Measurements from ENCODE around the gene MRPL43. TPM values are rescaled to one million over a fixed set of nuclear protein-coding genes. Genes with fewer than 3 reads are reported as not detected.
A peak's percentile ranks its signal among the peaks of the same experiment; 100 is the strongest.

MRPL43 gene
- total RNA-seq, 2 donors from 2014 or later: 68.9 to 72.8 TPM

GRCh38 chr10:100982916-100983830 is 4.1 kb downstream of the MRPL43 start:
- 93 to 94% methylated on average over 15 to 24 of the region's 24 CpGs for WGBS, 2 experiments (ENCODE audit: insufficient coverage in 1 of 2, insufficient read length in 1 of 2)
- Mint-ChIP-seq H3K27me3 (ENCODE audit: insufficient read depth) (no peaks in the 10 kb centered on the region), H3K27ac (no peak overlapping the region), H3K36me3 (ENCODE audit: low read depth) (peaks cover 40% of the 10 kb centered on the region), H3K4me1 (peaks cover 9% of the 10 kb centered on the region), H3K4me3 (no peak overlapping the region), H3K9me3 (no peaks in the 10 kb centered on the region)
- H3K4me3 ChIP-seq (ENCODE audit: low read length): no peak overlapping the region
- H3K27me3 ChIP-seq (ENCODE audit: control insufficient read depth, insufficient read depth, low read length, poor library complexity, severe bottlenecking): no peaks in the 10 kb centered on the region
- H3K27ac ChIP-seq (ENCODE audit: low read depth, low read length): no peak overlapping the region
- peak; percentile 39 for DNase-seq
- H3K9ac ChIP-seq (ENCODE audit: extremely low read depth, low read length, poor library complexity, severe bottlenecking): no peak overlapping the region
- H3K36me3 ChIP-seq (ENCODE audit: control insufficient read depth, insufficient read depth, low read length): peaks cover 39% of the 10 kb centered on the region
- H3K9me3 ChIP-seq (ENCODE audit: control insufficient read depth, low read length): no peaks in the 10 kb centered on the region
- no peaks in the 10 kb centered on the region for H3K4me1 ChIP-seq (ENCODE audit: control insufficient read depth, insufficient read depth, low read length)
- no peak for TF ChIP-seq CTCF (conservative IDR thresholded peaks at IDR 0.05)

GRCh38 chr10:100981178-100981772 is 6.0 kb downstream of the MRPL43 start:
- TF ChIP-seq CTCF (conservative IDR thresholded peaks at IDR 0.05): no peak
- no peaks in the 10 kb centered on the region for H3K27me3 ChIP-seq (ENCODE audit: control insufficient read depth, insufficient read depth, low read length, poor library complexity, severe bottlenecking)
- no peak overlapping the region for H3K4me3 Mint-ChIP-seq
- H3K36me3 Mint-ChIP-seq (ENCODE audit: low read depth): peaks cover 47% of the 10 kb centered on the region
- peaks cover 1% of the 10 kb centered on the region for H3K4me1 Mint-ChIP-seq
- no peaks in the 10 kb centered on the region for H3K27me3 Mint-ChIP-seq (ENCODE audit: insufficient read depth)
- no peaks in the 10 kb centered on the region for H3K9me3 ChIP-seq (ENCODE audit: control insufficient read depth, low read length)
- H3K4me1 ChIP-seq (ENCODE audit: control insufficient read depth, insufficient read depth, low read length): no peaks in the 10 kb centered on the region
- 83 to 88% methylated on average over 5 of the region's 5 CpGs for WGBS, 2 experiments (ENCODE audit: insufficient coverage in 1 of 2, insufficient read length in 1 of 2)
- H3K4me3 ChIP-seq (ENCODE audit: low read length): no peak overlapping the region
- H3K27ac Mint-ChIP-seq: no peak overlapping the region
- H3K9ac ChIP-seq (ENCODE audit: extremely low read depth, low read length, poor library complexity, severe bottlenecking): no peak overlapping the region
- no peak for DNase-seq
- peaks cover 41% of the 10 kb centered on the region for H3K36me3 ChIP-seq (ENCODE audit: control insufficient read depth, insufficient read depth, low read length)
- H3K27ac ChIP-seq (ENCODE audit: low read depth, low read length): no peak overlapping the region
- H3K9me3 Mint-ChIP-seq: no peaks in the 10 kb centered on the region

- Mint-ChIP-seq H3K9me3 (no peaks in the 10 kb centered on the region), H3K27me3 (ENCODE audit: insufficient read depth) (no peaks in the 10 kb centered on the region)
- peak; percentile 14 for DNase-seq
Observed at GRCh38 chr10:100980711-100981110, 6.6 kb downstream of the MRPL43 start.

More at GRCh38 chr10:100980711-100981110, 6.6 kb downstream of the MRPL43 start:
- no peaks in the 10 kb centered on the region for H3K4me1 ChIP-seq (ENCODE audit: control insufficient read depth, insufficient read depth, low read length)
- 99% methylated on average over 7 of the region's 7 CpGs; no CpG with 5 or more reads in 1 of the 2 experiments for WGBS, 2 experiments (ENCODE audit: insufficient coverage in 1 of 2, insufficient read length in 1 of 2)
- H3K9ac ChIP-seq (ENCODE audit: extremely low read depth, low read length, poor library complexity, severe bottlenecking): no peak overlapping the region
- no peaks in the 10 kb centered on the region for H3K9me3 ChIP-seq (ENCODE audit: control insufficient read depth, low read length)
- peaks cover 36% of the 10 kb centered on the region for H3K36me3 ChIP-seq (ENCODE audit: control insufficient read depth, insufficient read depth, low read length)
- Mint-ChIP-seq H3K4me3 (no peak overlapping the region), H3K4me1 (no peaks in the 10 kb centered on the region), H3K36me3 (ENCODE audit: low read depth) (peaks cover 50% of the 10 kb centered on the region), H3K27ac (no peak overlapping the region)
- no peak for TF ChIP-seq CTCF (conservative IDR thresholded peaks at IDR 0.05)
- H3K4me3 ChIP-seq (ENCODE audit: low read length): no peak overlapping the region
- H3K27ac ChIP-seq (ENCODE audit: low read depth, low read length): no peak overlapping the region
- no peaks in the 10 kb centered on the region for H3K27me3 ChIP-seq (ENCODE audit: control insufficient read depth, insufficient read depth, low read length, poor library complexity, severe bottlenecking)

Measured in endodermal cell (in vitro differentiated cells).